ENCODE data around the gene GRIN2C.

Gene GRIN2C

DNA sequence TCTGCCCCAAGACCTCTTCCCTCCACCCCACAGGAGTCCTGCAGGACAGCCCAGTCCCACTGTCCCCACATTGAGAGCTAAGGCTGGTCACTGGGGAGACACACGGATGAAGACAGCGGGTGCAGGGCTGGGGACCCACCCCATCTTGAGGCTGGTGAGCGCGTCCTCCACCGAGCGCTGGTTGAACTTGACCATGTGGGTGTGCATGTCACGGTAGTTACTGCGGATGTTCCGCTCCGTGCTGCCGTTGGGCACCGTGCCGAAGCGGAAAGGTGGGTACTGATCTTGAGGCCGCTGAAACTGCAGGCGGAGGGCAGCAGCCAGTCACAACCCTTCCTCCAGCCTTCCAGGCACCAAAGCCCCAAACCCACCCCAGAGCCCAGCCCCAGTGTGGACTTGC is 13.1 kb downstream of the GRIN2C start:
- DNase-seq (ENCODE audit: low spot score) = no peak

DNA sequence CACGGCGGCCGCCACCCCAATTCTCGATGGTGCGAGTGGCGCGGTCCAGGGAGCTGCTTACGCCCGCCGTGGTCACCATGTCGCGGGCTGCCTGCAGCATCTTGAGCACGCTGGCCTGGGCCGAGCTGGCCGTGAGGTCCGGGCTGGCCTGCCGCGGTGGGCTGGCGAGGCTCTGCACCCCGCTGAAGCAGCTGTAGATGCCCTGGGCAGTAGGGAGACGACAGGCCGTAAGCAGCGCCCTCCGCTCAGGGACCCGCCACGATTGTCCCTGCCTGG is 16.4 kb downstream of the GRIN2C start:
- no peak for DNase-seq (ENCODE audit: low spot score)

DNA sequence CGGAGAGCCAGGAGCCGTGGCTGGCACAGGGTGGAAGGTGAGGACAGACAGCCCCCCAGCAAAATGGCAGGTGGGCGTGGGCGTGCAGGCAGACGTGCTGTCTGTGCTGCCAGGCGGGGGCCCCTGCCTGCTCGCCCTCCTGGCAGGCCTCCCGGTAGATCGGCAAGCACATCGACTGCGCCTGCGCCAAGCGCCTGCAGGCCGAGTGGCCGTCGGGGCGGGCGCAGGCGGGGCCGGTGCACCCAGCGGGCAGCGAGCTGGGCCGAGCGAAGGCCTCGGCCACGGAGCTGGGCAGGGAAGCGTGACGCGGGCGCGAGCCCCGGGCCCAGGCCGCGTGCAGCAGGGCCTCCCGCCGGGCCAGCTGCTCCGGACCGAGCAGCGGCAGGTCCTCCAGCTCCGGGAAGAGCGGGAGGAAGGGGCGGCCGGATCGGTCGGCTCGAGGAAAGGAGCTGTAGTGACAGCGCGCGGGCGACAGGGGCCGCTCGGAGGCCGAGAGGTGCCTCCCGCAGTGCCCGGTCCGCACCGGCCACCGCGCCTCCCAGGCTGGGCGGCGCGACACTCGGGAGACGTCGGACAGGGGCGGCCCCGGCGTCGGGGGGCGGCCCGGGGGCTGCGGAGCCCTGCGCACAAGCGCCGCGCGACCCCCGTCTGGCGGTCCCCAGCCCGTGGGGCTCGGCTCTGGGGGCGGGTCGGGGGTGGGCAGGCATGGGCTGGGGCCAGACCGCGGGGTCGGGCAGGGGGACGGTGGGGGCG is 16.9 kb downstream of the GRIN2C start:
- peak; percentile 96 for DNase-seq (ENCODE audit: low spot score)

DNA sequence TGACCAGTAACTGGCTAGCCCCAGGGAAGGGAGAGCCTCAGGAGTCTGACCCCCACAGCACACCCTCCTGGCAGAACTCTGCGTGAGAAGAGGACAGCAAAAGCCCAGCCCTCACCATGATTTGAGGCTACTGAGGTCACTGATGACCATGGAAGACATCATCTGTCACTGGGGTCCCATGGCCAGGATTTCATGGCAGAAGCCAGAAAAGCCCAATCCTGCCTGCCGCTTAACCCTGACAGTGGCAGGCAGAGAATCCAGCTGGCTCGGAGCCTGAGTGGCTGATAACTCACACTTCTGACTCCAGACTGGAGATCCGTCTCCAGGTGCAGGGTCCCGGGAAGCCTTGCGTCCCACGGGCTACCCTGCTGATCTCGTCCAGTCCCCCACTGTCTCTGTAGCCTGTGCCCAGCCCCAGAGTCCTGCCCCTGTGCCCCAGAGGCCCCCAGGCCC is 17.5 kb downstream of the GRIN2C start:
- DNase-seq (ENCODE audit: low spot score) = no peak

DNA sequence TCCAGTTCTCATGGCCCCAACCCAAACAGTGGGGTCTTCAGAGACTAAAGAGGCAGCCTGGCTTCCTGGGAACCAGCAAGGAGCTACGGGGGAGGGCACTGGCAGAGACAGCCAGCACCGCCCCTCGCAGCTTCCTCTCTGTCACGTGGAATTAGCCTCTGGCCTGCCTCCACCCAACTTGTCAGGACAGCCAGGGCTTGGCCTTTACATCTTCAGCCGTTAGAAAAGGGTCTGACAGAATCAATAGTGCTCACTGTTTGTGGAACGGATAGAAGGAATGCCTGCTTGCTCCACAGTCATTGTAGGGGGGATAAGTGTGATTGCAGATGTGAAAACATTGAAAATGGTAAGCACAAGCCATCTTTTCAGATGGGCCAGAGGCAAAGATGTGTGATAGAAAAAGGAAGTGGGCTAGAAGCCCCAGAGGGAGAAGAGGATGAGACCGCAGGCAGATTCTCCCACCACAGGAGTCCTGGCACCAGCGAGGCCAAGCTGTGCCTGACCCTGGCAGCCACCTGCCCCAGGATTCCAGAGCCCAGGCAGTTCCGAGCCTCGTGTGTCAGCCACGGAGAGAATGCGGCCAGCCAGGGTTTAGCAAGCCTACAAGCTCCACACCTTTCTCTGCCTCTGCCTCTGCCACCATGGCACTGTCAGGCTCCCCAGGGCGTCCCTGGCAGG is 18.6 kb downstream of the GRIN2C start:
- no peak for DNase-seq (ENCODE audit: low spot score)

DNA sequence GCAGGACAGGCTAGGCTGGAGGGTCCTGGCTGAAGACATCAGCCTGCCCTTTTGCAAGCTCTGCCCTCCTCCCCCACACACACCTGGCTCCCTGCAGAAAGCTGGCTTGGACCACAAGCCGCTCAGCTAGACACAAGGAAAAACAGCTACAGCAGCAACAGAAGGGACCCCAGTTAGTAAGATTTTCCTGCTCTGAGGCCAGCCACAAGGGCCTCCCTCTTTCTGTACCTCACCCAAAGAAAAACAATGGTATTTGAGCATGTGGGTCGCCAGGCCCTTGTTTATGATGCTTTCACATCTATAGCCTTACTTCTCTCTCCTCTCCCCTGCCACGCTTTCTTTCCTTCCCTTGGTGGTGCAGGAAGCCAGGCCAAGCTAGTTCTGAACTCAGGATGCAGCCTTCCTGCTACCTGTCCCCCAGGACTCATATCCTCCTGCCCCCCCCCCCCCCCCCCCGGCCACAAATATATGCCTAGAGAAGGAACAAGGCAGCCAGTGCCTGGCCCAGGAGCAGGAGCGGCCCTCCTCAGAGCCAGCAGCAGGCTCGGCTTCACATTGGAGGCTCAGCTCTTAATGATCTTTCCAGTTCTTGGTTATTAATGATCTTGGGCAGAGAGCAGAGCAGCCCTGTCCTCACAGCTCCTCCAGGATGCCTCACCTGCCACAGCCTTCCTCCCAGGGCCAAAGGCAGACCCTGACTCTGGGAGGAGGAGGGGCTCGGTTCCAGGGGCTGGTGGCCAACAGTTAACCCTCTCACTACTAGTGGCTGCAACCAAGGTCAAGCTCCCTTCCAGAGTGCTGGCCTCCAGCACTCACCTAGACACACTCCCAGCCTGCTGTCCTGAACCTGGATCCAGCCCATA is 19.5 kb downstream of the GRIN2C start:
- DNase-seq (ENCODE audit: low spot score) = no peak

DNA sequence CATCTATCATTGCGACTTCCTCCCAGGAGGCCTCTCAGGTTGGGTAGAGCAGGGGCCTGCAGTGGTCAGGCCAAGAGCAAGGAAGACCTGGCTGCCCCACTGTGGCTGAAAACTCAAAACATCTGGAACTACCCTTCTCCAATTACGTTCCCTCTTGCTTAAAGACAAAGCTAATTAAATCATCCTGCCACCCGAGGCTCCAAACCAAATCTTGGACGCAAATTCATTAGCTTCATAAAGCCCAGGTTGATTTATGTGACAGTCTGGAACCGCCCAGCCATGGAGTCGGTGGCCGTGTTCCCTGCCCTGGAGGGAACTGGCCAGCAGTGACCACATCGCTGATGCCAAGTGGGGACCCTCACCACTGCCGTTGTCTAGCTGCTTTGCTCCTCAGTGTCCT is 21.4 kb downstream of the GRIN2C start:
- DNase-seq (ENCODE audit: low spot score) = no peak

DNA sequence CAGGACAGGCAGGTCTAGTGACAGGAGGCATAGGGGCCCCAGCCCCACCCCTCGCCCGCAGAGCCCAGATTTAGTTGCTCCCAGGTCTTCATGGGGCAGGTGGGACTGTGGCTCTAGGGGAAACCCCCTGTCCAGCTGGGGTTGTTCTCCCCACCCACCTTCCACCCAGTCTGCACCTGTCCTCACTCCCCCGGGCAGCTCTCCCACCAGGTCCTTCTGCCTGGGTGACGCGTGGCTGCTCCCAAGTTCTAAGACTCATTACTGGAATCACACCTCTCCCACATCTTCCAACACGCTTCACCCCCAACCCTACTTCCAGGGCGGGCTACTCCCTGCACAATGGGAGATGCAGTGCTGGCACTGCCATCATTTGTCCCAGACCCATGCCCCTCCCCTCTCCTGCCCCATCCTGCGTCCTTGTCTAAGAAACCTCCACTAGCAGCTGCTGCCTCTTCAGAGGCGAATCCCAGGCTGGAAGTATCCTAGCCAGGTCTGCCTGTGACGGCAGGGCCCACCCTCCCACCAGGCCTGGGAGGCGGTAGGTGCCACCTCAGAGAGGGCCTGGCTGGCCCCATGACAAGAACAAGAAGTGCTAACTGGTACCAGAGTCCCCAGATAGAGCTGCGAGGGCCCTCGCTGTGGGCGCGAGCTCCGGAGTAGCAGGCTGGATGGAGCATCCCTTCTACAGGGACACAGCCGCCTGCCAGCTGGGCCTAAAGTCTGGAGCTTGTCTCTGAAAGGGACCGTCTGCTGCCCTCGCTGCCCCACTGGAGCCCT is 22.8 kb downstream of the GRIN2C start:
- no peak for DNase-seq (ENCODE audit: low spot score)

DNA sequence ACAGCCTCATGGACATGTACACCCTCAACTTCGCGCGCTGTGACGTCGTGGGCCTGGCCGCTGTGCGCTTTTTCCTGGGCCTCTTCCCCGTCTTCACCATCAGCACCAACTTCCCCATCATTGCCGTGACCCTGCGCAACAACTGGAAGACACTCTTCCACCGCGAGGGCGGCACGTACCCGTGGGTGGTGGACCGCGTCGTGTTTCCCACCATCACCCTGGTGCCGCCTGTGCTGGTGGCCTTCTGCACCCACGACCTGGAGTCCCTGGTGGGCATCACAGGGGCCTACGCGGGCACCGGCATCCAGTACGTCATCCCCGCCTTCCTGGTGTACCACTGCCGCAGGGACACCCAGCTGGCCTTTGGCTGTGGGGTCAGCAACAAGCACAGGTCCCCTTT is 23.5 kb downstream of the GRIN2C start:
- no peak for DNase-seq (ENCODE audit: low spot score)

DNA sequence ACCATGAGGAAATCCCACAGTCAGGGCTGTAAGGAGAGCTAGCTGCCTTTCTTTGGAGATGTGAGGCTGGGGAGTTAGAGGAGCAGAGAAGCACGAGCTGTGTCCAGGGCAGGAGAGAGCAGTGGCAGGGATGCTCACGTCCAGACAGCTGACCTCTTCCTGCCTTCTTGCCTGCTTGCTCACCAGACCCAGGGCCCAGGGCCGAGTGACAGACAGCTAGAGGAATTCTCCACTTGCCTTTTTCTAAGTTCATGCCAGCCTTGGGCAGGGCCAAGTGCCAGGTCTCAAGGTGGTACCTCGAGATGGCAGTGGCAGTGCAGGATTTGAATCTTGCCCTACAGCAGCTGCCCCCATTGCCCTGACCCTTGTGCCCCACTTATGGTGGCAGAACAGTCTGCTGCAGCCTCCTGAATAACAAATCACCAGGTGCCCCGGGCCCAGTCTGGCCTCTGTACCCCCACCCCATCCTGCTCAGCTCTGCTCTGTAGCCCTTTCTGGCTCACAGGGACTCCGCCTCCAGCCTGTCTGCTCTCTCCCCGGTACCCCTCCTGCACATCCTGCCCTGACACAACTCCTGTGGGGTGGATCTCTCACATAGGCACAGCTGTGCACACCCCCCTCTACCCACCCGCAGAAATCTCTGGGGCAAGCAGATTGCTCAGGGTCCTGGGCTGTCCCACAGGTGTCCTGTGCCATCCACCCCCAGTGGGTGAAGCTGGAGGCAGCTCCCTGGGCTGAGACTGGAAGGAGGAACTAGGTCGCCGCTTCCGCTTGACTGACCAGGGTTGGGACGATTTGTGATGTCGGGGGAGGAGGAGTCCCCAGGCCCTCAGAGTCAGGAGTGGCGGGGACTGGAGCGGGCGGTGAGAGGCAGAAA is 25.9 kb downstream of the GRIN2C start:
- DNase-seq (ENCODE audit: low spot score) = no peak

DNA sequence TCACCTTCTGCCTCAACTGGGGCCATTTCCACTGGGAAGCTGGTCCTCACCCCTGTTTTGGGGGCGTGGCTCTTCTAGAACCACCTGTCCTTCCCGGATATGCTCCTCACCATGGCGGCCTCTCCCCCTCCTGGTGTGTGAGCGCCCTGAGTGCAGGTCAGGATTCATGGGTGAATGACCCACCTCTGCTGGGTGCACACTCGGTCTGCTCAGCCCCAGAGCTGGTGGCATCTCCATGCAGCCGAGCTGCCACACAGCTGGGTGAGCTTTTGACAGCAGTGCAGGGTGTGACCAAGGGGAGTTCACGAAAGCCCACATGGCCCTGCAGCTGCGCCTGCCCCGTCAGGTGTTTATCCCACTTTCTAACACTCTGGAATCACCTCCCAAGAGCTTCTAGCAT is 27.3 kb downstream of the GRIN2C start:
- no peak for DNase-seq (ENCODE audit: low spot score)

DNA sequence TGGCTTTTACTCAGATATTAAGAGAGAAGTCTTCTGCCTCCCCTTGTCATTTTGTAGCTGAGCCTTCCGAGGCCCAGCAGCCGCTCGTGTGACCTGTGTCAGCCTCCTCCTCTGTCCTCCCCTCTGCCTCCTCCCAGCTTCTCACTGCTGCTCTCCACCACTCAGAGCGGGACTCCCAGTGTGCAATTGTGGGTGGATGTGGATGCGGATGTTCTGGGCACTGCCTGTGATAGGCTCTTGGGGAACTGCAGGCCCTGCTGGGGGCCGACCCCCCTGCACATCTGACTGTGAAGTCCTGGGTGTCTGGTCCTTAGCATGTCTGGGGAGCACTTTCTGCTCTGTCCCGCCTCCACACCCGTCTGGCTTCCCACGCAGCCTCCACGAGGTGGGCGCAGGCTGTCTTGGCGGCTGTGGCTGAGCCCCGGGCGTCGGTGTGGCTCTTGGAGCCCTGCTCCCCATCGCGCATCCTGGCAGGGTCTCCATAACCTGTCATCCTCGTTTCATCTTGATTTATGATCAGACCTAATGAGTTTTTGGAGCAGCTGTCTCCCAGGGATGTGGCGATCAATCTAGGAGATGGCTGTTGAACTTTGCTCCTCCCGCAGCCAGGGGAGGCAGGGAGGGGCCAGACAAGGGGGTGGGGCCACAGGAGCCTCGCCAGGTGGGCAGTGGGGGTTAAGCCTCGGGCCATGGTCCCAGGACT is 28.1 kb downstream of the GRIN2C start:
- DNase-seq (ENCODE audit: low spot score) = no peak

DNA sequence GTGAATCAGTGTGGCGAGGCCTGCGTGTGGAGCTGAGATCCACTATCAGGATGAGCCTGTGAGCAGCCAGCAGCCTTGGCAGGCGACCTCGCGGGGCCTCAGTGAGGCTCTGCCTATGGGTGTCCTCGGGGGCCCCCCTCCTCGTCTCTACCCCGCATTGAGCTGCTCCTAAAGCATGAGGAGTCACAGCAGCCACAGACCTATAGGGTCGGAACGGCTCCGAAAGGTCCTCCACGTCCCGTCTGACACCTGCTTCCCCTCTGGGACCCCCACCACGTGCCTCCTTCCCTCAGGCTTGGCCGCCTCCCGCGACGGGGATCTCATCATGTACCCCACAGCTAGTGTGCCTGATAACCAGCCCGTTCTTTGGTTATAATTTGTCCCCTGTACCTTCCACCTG is 28.8 kb downstream of the GRIN2C start:
- no peak for DNase-seq (ENCODE audit: low spot score)

DNA sequence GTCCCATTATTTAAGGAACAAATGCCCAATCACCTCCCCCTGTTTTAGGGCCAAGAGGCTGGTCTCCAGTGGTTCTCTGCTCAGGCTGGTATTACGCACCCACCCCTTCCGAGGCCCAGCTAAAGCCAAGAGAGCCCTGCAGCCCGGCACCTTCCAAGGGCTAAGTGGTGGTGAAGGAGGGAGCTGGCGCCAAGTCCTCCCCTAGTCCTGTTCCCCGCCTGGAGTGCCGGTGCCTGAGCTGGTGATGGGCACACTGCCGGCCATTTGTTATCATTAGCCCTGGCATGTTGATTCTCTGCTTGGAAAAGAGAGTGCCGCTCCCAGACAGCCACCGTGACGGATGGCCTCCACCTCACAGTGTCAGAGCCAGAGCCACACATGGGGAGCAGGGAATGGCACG is 31.9 kb downstream of the GRIN2C start:
- no peak for DNase-seq (ENCODE audit: low spot score)

DNA sequence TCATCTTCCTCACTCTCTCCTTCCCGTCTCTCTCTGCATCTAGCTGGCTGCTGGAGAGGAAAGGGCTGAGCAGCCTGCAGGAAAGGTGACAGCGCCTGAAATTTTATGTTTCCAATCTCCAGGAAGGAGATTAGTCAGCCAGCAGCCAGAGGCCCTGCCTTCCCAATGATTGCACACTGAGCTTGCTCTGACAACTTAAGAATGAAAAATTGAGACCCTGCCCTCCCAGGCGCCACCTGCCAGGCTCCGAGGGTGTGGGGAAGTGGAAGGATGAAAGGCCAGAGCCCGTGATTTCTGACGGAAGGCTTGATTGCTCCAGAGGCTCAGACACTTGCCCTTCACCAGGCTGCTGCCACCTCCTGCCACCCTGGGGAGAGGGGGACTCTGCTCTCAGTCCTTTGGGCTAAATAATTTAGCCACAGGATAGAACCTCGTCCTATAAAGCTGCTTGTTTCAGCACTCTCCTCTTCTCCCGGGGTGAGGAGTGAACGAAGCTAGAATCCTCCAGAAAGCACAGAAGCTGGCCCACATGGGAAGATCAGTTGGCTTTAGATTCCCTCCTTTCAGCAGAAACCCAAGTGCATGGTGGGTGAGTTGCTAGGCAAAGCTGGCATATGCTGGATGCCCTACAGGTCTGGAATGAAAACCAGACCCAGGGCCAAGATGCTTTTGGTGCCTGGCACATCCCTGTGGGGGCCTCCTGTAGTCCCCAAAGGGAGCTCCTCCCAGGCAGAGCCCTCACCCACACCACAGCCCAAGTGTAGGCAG is 33.5 kb downstream of the GRIN2C start:
- no peak for DNase-seq (ENCODE audit: low spot score)

DNA sequence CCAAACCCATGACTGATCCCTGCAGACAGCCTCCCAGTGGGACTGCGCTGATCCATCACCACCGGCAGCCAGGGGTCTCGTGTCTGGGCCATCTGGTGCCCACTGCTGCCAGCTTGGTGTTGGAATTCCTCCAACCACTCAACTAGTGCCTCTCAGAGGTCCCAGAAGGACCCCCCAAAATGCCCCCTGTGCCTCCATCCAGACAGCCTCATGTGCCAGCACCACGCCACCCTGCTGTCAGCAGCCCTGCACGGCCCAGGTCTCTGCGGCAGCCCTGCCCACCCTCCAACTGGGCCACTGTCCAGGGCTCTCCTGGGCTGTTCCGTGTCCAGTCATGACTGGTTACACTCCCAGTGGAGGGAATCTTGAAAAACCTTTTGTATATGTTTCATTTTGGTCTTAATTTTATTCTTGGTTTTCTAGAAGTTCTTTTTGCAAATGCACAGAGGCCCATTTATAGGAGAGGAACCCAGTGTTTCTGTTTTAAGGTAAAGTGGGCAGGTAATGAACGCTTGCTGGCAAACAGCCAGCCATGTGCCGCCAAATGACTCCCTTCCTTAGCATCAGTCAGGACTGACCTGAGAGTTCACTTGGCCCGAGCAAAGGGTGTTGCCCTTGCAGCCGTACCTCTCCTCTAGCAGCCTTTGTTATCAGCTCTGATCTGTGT is 34.6 kb downstream of the GRIN2C start:
- DNase-seq (ENCODE audit: low spot score) = no peak

DNA sequence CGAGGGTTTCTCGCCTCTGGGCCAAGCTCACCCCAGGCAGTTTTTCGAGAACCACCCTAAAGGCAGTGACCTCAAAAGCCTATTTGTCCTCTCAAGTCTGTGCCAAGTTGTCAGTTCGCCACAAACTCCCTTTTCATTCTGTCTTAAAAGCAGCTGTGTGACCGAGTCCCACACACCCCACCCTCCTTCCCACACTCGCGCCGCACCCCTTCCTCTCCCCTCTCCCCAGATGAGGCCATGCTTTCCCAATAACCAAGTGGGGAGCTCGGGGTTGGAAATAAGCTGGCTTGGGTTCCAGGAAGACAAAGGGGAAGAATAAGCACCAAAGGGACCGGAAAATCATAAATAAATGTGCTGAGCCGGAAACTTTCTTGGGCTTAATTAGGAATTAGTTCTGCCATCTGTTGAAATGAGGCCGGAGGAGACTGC is 36.7 kb downstream of the GRIN2C start:
- DNase-seq (ENCODE audit: low spot score) = no peak

DNA sequence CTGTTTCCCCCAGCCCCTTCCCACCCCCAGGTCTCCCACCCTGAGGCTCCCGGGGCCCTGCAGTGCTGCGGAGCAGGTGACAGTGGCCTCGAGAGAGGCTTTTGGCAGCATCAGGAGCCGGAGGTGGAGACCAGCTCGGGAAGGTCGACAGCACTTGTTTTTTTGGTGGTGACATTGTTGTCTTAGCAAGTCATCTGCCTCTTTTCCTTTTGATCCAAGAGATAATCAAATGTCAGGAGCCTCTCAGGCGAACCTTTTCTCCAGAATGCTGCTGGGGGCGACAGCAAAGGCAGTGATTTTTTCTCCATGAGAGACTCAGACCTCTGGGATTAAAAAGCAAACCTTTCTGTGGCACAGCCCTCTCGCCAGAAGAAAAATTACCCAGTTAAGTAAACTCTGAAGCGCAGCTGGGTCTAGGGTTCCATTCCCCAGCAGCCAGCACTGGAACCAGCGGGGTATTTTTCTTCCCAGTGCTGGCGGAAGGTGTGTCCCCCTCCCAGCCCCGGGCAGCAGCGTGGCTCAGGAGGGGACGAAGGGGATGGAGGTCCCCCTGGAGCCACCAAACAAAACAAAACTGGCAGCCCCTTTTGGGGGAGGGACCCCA is 37.2 kb downstream of the GRIN2C start:
- DNase-seq (ENCODE audit: low spot score) = no peak

All from D341Med (cell line).